ENCODE results near the gene NSG1.

Gene NSG1

GRCh38 chr4:4374388-4375098 is 12.4 kb upstream of the NSG1 start:
- no peak for DNase-seq (ENCODE audit: low spot score)

DNA sequence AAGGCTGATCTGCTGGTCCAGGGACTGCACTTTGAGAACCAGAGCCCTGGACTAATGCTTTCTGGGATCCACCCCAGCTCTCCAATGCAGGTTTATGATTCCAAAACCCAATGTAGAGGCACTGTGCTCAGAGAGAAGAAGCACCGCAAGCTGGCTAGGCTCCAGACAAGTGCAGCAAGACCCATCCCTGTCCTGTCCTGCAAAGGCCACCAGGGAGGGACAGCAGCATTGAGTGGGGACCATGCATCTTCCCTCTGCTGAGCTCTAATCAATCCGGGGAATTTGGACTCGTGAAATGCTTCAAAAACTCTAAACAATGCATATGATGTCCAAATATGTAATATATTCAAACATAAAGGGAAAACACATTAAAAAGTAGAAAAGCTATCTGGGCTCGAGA is 10.8 kb upstream of the NSG1 start:
- DNase-seq (ENCODE audit: low spot score): no peak

DNA sequence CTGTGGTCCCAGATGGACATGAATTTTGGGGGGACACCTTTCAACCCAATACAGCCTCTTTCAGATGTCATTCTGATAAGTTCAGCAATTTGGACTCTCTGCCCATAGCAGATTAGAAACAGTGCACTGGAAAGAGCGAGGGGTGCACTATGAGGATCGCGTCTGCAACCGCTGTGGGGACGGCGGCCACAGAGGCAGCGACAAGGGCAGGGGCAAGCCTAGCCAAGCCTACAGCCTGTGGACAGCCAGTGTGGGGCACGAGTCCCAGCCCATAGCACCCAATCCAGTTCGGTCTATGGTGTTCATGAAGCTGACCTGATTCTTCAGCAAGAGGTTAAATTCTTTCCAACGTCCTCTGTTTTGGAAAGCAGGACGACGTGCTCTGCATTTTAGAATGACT is 9.7 kb upstream of the NSG1 start:
- no peak for DNase-seq (ENCODE audit: low spot score)

- no peak for DNase-seq (ENCODE audit: low spot score)
Measured at GRCh38 chr4:4377732-4378460, 9.0 kb upstream of the NSG1 start.

DNA sequence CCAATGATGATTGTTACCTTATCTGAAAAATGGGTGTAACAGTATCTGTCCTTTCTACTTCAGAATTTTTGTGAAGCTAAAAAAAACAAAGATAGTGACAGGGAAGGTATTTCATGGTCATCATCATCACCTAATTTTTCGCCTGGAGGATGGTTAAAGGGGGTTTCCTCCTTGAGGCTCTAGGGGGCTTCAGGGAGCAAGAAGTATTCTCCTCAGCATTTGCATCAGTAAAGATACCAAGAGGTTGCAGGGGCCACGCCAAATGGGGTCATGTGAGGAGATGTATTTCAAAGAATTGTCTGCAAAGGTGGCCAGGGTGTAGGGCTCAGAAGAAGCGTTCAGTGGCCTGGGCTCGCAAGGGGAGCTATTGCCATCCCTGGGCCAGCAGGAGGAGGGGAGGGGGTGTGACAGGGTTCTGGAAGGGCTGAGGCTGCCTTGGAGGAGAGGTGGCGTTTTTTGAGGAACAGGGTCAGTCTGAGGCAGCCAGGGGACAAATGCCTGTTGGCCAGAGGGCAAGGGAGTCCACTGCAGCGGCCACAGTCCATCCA is 7.3 kb upstream of the NSG1 start:
- DNase-seq (ENCODE audit: low spot score): no peak

DNA sequence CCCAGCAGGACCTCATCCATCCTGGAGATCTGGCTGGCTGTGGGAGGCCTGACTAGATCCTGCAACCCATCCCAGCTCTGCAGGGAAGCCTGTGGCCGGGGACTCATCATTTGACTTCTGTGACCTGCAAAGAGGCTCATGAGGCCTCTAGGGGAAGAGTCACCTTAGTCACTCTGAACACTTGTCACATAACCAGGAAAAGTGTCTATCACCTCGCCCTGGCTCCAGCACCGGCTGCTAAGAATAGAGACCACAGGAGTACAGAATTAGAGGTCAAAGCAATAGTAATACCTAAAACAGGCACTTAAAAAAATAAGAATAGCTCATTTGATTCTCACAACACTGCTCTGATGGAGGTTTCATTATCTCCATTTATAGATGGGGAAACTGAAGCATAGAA is 3.8 kb upstream of the NSG1 start:
- no peak for DNase-seq (ENCODE audit: low spot score)

- DNase-seq (ENCODE audit: low spot score): peak; percentile 11
Measured at GRCh38 chr4:4384837-4385236, 2.1 kb upstream of the NSG1 start.

- no peak for DNase-seq (ENCODE audit: low spot score)
Measured at GRCh38 chr4:4385729-4386295, 1.1 kb upstream of the NSG1 start.

- DNase-seq (ENCODE audit: low spot score): no peak
Measured at GRCh38 chr4:4386296-4386735, 586 bp upstream of the NSG1 start.

DNA sequence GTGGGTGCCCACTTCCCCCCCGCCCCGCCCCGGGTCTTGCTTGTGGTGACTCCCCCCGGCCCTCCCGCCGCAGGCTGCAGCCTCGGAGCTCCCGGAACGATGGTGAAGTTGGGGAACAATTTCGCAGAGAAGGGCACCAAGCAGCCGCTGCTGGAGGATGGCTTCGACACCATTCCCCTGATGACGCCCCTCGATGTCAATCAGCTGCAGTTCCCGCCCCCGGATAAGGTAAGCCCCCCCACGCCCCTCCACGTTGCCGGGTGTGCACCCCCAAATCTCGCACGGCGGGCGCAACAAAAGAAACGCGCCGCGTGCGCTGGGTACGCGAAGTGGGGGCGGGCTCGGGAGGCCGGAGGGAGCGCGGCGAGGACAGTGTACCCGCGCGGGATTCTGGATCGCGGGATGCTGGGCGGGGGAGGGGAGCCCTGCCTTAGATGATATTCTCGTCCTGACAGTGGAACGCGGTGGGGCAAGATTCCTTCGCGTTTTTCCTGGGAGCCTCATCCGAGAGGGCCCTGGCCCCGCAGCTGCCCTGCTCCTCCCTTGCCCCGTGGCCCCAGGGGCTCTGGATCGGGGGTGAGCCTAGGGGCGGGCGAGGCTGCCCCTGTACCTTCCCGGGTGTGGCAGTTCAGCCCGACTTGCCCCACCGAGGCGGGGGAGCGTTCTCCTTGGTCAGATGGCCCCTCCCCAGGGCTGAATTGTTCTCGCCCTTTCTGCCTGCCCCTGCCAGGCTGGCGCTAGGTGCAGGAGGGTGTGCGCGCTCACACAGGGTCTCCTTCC is 819 bp downstream of the NSG1 start:
- no peak for DNase-seq (ENCODE audit: low spot score)

- DNase-seq (ENCODE audit: low spot score): no peak
Measured at GRCh38 chr4:4388311-4388790, 1.4 kb downstream of the NSG1 start.

- no peak for DNase-seq (ENCODE audit: low spot score)
Measured at GRCh38 chr4:4388836-4389575, 2.1 kb downstream of the NSG1 start.

- DNase-seq (ENCODE audit: low spot score): no peak
Measured at GRCh38 chr4:4390046-4390445, 3.1 kb downstream of the NSG1 start.

DNA sequence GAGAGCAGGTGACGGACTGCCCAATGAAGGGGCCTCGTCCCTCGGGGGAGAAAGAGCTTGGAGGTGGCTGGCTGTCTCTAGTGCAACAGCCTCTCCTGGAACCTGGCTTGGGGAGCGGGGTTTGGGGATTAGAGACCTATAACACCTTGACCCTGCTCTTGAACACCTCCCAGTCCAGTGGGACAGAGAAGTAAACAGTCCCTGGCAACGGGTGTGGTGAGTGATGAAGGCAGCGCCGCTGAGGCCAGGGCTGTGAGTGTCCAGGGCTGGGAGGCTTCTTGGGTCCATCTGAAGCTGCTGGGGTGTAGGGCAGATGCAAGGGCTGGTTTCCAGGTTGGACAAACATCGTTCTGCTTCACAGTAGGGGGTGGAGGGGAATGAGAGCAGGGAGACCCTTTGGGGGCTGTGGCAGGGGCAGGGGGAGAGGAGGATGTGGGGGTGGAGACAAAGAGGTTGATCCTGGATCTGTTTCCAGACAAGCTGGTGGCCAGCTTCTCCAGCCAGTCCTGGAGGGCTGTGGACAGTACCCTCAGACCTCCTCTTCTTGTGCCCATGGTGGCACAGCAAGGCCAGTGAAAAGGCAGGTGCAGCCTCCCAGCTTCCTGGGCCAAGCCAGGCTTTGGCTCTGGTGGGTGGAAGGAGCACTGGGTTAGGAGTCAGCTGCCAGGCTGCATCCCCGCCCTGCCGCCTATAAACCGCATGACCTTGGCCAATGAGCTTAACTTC is 3.8 kb downstream of the NSG1 start:
- DNase-seq (ENCODE audit: low spot score): no peak

- no peak for DNase-seq (ENCODE audit: low spot score)
Measured at GRCh38 chr4:4391866-4392265, 5.0 kb downstream of the NSG1 start.

DNA sequence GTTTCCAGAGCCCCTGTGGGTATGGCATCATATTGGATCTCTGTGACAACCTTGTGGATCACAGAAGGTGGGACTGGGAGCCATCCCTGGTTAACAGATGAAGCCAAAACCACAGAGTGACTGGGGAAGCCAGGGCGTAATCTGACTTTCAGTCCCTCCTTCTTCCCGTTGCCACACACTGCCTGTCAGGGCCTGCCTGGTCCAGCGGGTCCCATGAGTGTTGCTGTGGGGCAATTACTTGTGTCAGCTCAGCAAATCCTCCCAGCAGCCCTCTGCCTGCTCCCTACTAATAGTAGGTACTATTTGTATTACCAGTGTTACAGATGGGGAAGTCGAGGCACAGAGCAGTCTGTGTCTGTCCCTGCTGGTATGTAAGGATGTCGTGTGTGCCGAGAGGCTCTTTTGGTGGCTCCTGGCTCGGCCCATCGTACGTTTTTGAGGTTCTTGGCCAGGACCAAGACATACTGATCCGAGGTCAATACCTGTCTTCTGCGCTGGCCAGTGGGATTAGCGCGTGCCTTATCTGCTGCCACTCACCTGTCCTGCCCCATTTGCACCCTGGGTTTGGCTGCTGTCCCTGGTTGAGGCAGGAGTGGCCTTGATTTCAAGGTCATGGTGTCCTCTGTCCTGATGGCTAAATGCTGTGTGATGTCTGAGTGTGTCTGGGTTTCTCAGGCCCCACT is 5.7 kb downstream of the NSG1 start:
- DNase-seq (ENCODE audit: low spot score): no peak

GRCh38 chr4:4394644-4395043 is 7.7 kb downstream of the NSG1 start:
- DNase-seq (ENCODE audit: low spot score): no peak

GRCh38 chr4:4395371-4395770 is 8.5 kb downstream of the NSG1 start:
- DNase-seq (ENCODE audit: low spot score): no peak

DNA sequence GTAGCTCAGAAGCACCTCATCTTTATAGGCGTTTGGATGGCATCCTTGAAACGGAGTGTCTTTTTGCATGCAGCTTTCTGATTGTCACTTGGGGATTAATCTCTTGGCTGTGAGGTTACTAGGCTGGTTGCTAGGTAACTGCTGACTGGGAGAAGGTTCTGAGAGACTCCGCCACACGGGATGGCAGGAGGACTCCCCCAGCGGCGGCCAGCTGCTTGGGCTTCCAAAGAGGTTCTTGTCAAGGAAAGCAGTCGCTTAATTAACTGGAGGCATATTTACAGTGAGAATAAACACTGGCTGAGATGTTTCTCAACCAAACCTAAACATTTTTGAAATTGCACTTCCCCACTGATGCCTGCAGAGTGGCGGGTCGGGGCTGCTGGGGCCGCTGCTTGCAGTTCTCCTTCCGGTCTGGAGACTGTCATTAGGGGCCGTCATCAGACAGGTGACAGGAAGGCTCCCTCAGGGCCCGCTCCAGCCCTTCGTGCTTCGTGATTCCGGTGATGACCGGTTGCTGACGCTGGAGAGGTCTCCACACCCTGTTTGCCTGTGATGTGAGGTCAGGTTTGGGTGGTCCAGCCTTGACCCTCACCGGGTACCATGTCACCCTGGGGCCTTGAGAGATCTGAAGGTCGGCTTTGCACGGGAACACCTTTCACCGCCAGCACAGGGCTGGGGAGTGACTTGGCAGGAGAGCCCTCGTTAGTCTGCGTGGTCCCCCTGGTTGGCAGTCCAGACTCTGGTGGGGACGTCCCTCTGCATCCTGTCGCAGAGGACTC is 9.1 kb downstream of the NSG1 start:
- DNase-seq (ENCODE audit: low spot score): peak; percentile 12
